NK-92 (cell line): ENCODE data around the gene ANKFN1.

Source experiments
- DNase-seq: peaks from one replicate; lab custom pipeline; 2025; ENCODE audit not compliant: unreplicated experiment; lab: John Stamatoyannopoulos, UW

Gene ANKFN1, protein sequence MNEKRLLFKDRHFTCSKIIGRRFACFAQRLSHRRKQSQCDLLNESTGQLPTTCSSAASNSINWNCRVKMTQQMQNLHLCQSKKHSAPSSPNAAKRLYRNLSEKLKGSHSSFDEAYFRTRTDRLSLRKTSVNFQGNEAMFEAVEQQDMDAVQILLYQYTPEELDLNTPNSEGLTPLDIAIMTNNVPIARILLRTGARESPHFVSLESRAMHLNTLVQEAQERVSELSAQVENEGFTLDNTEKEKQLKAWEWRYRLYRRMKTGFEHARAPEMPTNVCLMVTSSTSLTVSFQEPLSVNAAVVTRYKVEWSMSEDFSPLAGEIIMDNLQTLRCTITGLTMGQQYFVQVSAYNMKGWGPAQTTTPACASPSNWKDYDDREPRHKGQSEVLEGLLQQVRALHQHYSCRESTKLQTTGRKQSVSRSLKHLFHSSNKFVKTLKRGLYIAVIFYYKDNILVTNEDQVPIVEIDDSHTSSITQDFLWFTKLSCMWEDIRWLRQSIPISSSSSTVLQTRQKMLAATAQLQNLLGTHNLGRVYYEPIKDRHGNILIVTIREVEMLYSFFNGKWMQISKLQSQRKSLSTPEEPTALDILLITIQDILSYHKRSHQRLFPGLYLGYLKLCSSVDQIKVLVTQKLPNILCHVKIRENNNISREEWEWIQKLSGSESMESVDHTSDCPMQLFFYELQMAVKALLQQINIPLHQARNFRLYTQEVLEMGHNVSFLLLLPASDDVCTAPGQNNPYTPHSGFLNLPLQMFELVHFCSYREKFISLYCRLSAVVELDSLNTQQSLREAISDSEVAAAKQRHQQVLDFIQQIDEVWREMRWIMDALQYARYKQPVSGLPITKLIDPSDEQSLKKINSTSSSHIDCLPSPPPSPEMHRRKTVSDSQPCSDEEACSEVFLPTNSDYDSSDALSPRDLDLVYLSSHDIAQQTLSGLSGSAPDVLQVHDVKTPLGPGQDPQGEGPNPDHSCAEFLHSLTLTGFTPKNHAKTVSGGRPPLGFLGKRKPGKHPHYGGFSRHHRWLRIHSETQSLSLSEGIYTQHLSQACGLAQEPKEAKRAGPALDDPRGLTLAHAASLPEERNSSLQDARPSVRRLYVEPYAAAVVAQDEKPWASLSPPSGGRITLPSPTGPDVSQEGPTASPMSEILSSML

DNA sequence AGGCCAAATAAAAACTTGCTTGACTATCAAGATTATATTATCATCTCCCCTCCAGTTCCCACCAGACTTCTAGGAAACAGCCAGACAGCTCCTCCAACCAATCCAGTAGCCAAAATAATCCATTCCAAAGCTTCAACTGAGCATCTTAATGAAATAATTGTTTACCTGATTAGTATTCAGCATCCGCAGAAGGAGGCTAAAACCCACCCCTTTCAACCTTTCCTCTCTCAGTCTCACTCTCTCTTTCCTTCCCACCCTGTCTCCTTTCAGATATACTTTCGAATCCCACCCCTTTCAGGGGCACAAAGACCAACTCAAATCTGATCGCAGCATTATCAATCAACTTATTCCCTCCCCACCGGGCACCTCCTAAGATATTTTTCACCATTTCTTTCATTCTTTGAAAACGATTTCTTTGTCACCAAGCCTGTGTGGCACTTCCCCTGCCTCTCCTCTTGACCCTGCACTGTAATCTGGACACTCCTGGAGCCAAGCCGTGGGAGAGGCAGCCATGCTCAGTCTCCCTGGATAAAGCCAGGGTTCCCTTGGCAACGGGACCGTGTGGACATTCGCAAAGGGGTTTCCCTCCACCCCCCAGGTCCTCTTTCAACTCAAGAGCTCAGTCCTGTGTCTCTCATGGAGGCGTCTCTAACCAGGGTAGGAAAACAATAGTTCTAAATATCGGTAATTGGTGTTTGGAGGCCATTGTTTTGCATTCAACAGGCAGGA, at the start of gene ANKFN1:
Gene ANKFN1, plus strand, starts transcription at position 602 of the 729 bp plus-strand sequence. CDS start 59,193 bp downstream, outside the sequence.
- DNase-seq = no peak

DNA sequence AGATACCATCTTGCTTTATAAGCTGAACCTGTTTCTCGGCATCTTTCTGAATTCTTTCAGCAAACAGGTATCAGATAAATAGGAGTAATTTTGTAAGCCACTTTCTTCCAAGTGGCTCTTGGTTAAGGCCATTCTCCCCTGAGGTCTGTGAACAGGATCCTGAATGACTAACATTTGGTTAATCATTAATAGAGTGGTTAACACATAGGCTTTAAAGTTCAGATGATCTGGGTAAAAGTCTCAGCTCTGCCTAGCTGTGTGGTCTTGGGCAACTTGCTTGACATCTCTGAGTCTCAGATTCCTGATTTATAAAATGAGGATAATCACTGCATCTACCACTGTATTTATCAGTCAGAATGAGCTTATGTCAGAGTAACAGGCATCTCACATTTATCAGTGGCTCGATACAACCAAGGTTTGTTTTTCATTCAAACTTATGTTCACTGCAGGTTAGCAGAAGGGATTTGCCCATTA, 44.4 kb upstream of the ANKFN1 start:
- no peak for DNase-seq

DNA sequence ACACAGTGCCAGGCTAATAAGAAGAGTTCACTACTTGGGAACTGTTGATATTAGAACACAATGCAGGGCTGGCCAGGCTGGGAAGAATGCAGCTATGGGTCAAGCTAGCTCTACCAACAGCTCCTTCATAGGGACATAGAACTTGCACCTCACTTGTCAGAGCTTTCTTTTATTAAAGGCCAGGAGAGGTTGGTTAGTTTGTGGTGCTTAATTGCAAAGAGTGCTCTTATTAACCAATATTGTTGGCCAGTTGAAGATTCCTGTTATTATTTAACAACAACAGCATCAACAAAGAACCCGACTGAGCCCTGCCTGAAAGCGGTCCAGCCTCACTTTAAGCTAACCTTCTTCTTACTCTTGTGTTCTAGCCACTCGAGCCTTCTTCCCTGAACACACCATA, 43.4 kb upstream of the ANKFN1 start:
- no peak for DNase-seq

DNA sequence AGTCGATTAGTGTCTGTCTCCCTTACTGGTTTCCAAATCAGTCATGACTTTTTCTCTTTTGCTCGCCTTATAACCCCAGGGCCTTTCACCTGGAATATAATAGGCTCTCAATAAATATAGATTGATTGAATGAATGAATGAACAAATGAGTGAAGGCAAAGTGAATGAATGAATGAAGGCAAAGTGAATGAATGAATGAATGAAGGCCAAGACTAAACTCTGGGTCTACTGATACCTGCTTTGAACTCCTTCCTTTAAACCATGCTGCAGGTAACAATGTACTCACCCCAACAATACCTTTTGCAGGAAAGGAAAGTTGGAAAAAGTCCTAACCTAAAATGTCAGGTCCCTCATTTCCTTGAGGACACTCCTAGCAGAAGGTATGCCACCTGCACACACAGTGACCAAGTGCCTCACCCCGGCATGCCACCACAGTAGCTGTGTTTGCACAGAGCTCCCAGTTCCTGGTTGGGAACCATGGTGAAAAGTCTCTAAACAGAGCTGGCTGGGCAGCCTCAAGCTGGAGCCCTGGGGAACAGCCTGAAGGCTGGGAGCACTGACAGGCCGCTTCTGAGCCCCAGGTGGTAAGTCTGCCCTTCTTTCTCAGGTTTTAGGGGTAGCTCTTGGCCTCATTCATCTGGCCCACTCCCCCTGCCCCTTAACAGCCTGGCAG, 42.7 kb upstream of the ANKFN1 start:
- DNase-seq = no peak

DNA sequence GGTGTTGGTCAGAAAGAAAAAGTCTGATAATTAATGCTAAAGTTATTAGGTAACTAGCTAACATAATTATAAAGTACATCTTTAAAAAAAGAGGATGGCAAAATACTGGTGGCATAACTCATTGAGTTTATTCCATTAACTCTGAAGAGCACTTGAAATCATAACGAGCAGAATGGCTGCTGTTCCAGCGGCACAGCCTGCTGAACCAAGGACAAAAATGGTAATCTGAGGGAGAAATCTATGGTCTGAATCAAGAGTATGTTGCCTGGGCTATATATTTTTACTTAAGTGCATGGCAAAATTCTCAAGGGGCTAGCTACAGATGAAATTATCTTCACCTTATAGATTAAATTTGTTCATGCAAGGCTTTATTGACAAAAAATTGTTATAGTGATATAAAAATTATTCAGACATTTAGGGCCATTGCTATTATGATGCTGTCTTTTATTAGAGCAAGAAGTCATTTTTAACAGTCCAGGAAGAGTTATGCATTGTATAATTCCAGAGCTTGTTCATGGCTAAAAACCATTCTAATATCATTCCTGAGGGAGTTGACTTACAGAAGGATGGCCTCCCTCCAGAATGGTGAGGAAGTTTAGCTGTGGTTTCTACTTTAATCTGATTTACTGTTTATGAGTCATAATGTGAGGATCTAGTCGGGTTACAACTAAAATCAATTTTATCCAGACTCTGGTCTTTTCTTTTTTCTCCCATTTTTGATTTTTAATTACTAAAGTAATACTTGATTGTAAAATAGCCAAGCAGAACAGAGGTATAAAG, 41.4 kb upstream of the ANKFN1 start:
- DNase-seq = no peak

DNA sequence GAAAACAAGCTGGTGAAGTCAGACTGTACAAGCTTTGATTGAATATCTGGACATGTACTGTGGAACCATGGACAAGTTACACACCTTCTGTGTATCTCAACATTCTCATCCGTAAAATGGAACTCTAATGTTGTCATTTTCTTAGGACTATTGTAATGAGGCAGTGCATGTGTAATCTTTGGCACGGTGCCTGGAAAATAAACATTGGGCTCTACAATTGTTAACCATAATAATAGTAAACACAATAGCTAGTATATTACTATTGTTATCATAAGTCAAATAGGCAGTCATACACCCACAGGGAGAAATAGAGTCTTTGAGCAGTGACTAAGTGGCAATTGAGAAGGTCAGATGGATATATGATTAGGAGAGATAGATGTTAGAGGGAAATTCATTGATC, 39.8 kb upstream of the ANKFN1 start:
- no peak for DNase-seq

DNA sequence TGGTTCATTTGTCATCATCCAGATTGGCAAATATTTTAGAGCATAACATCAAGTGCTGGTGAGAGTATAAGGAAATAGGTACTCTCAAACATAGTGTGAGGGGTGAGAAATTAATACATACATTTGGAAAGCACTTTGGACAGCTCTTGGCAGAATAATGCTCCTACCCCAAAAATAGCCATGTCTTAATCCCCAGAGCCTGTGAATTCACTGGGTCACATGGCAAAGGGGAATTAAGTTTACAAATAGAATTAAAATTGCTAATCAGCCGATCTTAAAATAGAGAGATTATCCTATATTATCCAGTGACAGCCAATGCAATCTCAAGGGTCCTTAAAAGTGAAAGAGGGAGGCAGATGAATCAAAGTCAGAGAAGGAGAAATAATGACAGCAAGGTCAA, 38.8 kb upstream of the ANKFN1 start:
- DNase-seq = no peak

DNA sequence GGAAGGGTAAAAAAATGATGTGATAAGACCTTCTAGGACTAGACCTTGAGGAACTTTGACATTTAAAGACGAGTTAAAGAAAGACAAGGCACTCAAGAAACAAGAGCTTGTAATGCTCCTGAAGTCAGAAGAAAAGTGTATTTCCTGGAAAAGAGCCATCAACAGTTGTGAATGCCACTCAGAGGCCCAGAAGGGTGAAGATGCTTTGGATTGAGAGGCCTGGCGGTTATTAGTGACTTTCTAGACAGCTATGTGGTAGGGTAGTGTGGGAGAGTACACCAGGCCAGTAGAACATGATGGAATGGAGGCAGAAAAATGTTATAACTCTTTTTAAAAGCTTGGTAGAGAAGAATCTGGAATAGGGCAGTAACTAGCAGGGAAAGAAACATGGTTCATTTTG, 34.1 kb upstream of the ANKFN1 start:
- DNase-seq = no peak

DNA sequence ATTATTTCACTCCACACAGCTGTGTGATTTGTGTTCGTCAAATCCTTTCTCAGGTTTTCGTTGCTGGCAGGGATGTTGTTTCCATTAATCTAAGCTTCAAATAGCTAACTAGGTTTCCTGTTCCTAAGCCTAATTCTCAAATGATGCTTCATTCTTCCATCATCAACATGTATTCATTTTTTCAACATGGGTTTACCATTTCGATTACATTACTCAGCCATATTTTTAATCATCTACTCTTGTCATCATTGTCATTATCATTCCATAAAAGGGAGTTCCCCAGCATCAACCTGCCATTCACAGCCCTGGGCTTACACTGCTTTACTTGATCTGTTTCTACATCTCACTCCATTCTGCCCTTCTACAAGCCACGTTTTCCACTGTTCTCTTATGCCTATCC, 33.3 kb upstream of the ANKFN1 start:
- DNase-seq = no peak

DNA sequence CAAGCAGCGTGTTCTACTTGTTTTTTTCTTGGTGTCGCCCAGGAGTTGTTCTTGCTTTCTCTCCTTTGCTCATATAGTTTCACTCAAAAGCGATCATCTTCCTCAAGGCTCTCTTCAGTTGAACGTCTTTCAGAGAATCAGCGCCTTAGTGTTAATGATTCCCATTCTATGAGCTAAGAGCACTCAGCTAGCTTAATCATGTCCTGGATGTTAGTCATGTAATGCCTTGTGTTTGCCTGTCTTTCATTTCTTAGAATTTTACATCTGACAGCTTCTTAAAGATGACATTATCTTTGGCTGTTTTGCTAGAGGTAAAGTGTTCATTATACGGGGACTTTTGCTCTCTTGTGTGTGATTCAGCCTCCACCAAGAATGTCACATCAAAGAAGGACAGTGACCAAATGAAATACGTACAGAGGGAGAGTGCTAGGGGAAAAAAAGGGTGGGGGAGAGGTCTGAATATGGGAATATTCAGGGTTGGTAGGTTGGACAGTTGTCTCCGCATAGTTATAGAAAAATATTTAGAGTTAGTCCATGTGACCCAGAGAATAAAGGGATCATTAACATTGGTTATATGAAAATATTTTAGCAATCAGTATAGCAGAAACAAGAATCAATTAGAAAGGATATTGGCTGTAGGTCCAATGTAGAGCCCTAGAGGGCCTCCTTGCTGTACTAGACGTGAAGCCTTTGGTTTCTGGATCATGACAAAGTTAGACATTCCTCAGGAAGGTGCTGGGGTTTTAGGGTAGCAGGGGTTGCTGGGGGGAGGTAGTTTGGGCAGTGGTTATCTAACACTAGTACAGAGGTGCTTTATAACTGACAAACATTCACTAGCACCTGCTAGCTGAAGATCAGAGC, 31.9 kb upstream of the ANKFN1 start:
- DNase-seq = no peak

DNA sequence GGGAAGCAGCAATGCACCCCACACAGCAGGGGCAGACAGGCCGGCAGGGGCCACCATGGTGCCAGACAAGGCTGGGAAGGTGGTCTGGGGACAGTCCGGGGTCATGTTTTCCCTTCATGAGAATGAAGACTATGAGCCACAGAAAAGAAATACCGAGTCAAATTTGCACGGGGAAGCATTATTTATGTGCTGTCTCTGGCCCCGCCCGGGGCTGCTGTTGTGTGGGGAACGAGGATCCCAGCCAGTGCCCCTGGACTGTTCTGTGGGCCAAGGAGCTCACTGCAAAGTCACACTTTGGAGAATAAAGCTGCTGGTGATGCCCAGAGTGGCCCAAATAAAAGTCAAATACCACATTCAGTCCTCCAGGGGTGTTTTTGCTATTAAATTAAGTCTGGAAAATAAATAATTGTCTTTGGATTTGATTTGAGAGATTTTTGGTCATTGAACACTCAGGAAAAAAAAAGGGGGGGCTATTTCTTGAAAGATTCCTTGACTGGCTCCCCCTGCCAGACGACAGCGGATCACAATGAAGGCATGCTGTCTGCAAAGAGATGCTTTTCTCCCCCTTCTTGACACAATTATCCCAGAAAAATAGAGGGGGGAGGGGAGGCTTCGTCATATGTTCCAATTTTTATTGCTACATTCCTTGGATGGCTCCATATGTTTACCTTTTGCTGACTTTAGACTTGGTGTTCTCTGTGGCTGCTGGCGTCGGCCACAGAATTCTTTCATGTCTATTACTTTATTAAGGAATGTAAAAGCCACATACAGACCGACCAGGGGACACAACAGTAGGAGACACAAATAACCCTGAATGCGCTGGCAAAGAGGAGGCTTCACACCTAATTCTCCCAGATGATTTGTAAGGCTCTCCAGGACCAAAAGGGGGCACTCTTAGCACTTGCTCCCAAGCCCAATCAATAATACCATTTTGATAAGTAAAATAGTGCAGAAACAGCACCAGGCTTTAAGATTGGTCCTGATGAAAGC, 27.1 kb upstream of the ANKFN1 start:
- no peak for DNase-seq

DNA sequence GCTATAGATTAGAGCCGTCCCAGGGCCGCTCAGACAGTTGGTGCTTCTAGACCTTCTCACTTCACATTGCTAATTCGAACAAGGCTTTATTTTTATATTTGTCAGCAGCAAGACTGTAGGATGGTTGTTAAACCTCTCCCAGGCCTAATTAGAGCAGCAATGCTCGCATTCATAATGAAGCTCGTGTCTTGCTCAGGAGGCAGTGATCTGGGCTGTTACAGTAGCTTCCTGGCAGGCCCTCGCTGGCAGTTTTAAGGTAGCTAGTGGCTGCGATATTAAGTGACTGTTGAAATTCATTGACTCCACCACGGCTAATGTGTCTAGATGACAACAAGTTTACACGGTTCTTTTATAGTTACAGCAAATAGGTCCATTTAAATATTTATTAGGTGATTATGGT, 23.2 kb upstream of the ANKFN1 start:
- DNase-seq = no peak

DNA sequence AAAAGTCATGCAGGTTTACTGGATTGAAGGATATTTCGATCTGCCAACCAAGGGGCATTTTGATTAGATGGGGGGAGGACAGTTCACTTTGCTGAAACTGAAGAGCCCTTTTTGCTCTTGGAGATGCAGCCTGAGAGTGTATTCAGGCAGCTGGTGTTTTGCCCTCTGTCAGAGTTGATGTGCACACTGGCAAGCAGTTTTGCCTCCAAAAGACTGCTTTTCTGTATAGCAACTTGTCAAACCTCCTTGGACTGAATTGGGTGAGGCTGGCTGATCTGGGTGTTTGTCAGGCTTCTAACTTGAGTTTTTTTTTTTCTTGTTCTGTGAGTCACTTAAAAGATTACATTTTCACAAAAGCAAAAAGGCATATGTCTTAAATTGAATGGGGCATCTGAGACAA, 22.6 kb upstream of the ANKFN1 start:
- no peak for DNase-seq

DNA sequence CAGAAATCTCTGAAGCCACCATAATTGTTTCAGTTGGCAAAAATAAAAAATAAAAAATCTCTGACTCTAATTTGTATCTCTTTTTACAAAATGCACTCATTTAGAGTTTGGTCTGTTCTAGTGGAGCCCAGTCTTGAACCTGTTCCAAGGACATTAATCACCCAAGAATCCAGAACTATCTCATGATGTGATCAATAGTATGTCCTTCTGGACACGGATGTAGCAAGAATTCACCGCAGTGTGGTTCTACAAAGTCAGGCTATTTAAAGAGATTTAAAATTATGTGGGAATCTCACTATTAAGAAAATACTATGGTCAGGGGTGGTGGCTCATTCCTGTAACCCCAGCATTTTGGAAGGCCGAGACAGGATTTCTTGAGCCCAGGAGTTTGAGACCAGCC, 21.8 kb upstream of the ANKFN1 start:
- DNase-seq = no peak

DNA sequence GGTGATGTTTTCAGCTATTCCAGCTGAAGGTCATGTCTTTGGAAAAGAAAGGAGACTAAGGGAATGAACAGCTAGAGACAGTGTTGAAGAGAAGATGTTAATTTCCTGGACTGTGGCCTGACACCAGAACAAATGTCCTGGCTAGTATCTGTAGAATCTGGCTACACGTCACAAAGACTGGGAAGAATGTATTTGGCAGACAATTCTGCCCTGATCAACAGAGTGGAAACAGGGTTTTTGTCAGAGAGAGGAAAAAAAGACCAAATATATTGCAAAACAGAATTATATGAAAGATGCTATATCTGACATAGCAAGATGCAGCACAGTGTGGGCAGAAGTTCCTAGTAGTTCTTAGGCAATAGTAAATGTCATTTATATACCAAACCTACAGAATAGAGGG, 17.0 kb upstream of the ANKFN1 start:
- DNase-seq = no peak

DNA sequence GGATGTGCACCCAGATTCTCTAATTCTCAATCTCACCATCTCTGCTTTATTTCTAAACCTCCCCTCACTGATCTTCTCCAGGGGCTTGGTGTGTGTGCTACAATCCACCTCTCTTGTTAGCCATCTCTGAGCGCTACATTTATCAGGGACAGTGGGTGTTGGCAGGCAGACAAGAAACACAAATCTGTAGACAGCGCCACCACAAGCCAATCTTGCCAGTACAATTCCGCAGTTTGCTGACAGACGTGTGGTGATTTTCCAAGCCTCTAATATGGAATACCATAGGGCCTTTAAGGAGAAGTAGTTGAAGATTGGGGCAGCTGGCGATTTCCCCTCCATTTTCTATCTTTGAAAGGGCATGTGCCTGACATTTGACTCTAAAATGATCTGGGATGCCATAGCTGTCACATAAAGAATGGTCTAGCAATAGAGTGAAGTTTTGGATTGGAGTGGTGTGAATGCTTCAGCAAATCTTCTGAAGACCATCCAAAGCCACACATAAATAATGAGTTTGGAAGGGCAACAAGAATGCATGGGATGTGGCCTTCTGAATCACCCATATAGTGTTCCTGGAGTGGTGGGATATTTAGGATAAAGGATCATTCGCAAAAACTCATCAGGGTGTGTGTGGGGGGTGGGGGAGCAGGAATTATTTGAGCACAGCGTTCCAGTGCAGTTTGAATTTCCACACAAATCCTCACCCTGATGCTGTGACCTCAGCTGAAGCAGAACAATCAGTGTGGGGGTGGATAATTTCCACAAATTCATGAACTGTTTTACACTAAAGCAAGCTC, 12.0 kb upstream of the ANKFN1 start:
- no peak for DNase-seq

DNA sequence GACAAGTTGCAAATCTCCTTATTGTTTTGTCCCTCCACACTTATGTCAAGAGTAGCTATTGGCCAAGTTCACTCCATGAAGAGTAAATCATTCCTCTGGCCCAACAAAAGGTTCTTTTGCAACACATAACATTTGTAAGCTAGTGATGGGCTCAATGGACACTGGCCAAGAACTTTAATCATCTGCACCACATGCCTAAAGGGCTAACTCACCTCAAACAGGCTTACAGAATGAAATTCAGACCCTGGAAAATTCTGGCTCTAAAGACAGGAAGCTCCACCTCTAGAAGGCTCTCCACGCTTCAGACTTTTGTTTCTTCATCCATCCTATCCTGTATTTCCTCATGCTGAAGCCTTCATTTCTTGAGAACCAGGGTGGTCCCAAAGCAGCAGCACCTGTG, 10.9 kb upstream of the ANKFN1 start:
- no peak for DNase-seq
